ENCODE results near the gene DPEP1.
"Not testable (repeated sequence)": the region's sequence is repeated elsewhere in the genome, so short reads cannot be mapped to it uniquely, and the experiment has no call there.

DPEP1 gene

DNA sequence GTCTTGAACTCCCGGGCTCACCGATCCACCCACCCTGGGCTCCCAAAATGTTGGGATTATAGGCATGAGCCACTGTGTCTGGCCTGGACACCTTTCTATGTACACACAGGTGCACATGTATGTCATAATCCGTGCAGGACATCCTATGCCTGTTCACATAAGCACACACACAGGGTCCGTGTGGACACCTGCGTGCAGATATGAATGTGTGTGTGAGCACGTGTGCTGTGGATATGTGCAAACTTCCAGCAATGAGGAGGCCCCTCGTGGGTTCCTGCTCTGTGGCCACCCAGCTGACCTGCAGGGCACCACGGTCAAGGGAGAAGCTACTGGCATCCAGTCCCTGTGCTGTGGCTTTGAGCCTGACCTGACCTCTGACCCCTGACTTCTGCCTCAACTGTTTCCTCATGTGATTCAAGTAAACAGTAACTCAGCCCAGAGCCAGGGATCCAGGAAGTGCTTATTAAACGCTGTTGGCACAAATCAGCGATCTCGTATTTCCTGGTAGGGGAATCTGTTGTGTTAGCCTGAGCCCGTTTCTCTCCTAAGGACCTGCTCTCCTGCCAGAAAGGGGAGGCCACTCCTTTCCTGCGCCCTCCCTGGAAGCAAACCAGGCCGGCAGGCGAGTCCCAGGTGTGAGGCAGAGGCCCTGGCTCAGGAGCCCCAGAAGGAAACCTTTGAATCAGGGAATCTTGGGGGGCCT, 31.4 kb upstream of the DPEP1 start:
- FAIRE-seq (no peak), DNase-seq (ENCODE audit: insufficient read length) (no peak)

DNA sequence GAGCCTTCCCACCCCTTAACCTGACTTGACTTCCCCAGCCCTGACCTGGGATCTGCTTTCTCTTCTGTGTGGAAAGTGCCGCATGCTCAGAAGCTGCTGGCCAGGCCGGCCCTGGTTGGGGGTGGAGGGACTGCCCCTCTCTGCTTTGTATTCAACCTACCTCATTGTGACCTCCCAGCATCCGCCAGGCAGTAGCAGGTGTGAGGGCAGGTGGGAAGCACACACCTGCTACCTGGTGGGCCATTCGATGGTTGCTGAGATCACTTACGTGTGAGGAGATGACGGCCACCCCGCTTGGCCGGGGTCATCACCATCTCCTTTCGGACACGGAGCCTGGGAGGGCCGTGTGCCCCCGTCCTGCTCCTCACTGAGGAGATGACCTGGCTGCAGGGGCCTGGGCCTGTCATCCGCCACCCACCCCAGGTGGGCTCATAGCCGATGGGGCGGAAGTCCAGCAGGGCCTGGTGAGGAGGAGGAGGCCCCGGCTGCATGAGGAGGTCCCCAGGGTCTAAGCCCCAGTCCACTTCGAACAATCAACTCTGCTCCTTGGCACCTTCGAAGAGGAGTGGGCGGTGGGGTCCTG, 30.7 kb upstream of the DPEP1 start:
- TF ChIP-seq TAF1 (IDR thresholded peaks at IDR 0.05; ENCODE audit: borderline replicate concordance, low read depth, low read length) (no peak), POLR2A (IDR thresholded peaks at IDR 0.05; ENCODE audit: low read depth, low read length) (no peak), POLR2AphosphoS5 (IDR thresholded peaks at IDR 0.05; ENCODE audit: low read depth, low read length) (no peak)
- no peak for FAIRE-seq
- no peak for DNase-seq (ENCODE audit: insufficient read length)

More for the DNA sequence above, 31.4 kb upstream of the DPEP1 start:
- TF ChIP-seq POLR2AphosphoS5 (IDR thresholded peaks at IDR 0.05; ENCODE audit: low read depth, low read length): no peak
- TF ChIP-seq POLR2A (IDR thresholded peaks at IDR 0.05; ENCODE audit: low read depth, low read length): no peak
- TF ChIP-seq TAF1 (IDR thresholded peaks at IDR 0.05; ENCODE audit: borderline replicate concordance, low read depth, low read length): no peak

DNA sequence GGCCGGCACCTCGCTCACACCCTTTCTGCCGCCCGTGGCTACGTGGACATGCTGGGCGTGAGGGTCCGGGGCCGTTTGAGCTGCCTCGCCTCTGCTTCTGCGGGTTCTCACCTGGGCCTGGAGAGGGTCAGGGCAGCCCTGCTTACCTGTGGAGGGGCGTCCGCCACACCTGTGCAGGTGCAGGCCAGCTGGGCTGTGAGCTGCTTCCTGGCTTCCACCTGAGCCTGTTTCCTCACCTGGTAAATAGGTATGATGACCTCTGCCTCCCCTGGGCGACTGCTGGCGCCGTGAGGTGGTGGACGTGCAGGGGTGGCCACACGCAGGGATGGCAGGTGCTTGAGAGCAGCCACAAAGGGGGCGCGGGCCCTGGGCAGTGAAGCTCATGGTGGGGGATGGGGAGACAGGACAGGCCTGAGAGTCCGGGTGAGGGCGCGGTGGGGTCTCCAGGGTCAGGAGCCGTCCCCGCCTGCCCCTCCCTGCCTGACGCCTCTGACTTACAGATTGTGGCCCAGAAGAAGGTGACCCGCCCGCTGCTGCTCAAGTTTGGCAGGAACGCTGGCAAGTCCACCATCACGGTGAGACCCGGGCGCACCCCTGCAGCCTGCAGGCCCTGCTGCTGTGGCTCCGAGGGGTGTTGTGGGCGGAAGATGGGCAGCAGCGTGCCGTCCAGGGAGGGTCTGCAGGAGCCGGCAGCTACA, 30.1 kb upstream of the DPEP1 start:
- no peak for DNase-seq (ENCODE audit: insufficient read length)
- FAIRE-seq: no peak
- TF ChIP-seq TAF1 (IDR thresholded peaks at IDR 0.05; ENCODE audit: borderline replicate concordance, low read depth, low read length) (no peak), POLR2AphosphoS5 (IDR thresholded peaks at IDR 0.05; ENCODE audit: low read depth, low read length) (no peak), POLR2A (IDR thresholded peaks at IDR 0.05; ENCODE audit: low read depth, low read length) (no peak)

DNA sequence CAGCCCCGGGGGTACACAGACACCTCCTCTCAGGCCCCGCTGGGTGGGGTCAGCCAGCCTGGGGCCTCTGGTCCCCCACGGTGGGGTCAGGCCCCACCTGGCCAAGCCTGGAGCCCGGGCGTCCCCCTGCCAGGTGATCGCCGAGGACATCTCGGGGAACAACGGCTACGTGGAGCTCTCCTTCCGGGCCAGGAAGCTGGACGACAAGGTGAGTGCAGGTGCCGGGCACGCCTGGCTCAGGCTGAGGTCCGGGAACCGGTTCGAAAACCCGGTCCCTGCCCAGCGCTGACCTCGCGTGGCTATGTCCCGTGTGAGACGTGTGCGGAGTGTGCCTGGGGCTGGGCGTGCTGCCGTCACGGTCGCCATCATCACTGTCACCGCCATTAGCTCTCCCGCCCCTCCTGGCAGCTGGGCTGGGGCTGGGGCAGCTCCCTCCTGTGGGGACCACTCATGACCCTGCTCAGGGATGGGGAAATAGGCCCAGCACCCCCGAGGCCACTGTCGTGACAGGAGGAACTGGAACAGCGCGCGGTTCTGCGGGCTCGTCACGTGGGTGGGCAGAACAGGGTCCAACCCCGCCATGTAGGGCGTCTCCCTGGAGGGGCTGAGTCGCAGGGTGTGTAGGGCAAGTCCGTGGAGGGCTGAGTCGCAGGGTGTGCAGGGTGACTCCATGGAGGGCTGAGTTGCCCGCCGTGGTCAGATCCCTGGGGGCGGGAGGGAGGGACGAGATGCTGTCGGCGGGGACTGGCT, 29.4 kb upstream of the DPEP1 start:
- FAIRE-seq: no peak
- TF ChIP-seq POLR2A (IDR thresholded peaks at IDR 0.05; ENCODE audit: low read depth, low read length) (no peak), POLR2AphosphoS5 (IDR thresholded peaks at IDR 0.05; ENCODE audit: low read depth, low read length) (no peak), TAF1 (IDR thresholded peaks at IDR 0.05; ENCODE audit: borderline replicate concordance, low read depth, low read length) (no peak)
- DNase-seq (ENCODE audit: insufficient read length): no peak

DNA sequence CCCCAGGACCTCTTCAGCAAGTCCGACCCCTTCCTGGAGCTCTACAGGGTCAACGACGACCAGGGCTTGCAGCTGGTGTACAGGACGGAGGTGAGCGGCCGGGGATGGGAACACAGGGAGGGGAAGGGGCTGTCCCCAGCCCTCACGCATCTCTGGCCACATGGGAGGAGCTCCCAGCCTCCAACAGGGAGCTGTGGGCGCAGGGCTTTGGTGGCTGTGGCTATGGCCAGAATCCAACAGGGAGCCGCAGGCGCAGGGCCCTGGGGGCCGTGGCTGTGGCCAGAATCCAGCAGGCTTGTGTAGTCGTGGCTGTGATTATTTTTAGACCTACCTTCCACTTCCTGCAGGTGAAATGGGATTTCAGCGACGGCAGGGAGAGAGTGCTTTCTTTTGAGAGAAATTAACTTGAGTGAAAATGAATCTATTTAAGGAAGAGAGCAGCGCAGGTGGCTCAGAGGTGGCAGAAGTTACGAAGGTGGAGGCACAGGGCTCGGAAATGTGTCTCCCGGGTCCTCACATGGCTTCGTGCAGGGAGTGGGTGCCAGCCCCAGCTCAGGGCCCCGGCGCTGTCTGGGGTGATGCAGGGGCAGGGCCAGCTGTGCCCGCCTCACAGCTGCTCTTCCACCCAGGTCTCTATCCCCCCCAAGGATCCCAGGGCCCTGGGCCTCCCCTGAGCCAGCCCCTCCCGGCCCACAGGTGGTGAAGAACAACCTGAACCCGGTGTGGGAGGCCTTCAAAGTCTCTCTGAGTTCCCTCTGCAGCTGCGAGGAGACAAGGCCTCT, 28.5 kb upstream of the DPEP1 start:
- DNase-seq (ENCODE audit: insufficient read length) (no peak), FAIRE-seq (no peak)
- TF ChIP-seq POLR2AphosphoS5 (IDR thresholded peaks at IDR 0.05; ENCODE audit: low read depth, low read length): no peak
- no peak for TF ChIP-seq POLR2A (IDR thresholded peaks at IDR 0.05; ENCODE audit: low read depth, low read length)
- TF ChIP-seq TAF1 (IDR thresholded peaks at IDR 0.05; ENCODE audit: borderline replicate concordance, low read depth, low read length): no peak

DNA sequence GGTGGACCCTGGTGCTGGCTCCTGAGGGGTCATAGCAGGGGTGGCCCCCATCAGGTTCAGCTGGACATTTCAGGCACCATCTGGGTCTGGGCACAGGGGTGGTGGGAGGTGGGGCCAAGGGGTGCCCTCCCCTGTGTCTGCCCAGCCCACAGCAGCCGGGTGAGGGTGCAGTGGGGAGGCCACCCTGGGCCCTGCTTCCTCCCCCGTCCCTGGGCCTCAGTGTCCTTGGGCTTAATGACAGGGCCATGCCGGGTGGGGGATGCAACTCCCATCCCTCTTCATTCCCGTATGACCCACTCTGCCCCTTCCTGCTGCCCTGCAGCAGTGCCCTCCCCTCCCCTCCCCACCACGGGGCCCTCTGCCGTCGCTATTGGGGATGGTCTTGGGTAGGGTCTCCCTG, 27.2 kb upstream of the DPEP1 start:
- no peak for FAIRE-seq
- TF ChIP-seq POLR2AphosphoS5 (IDR thresholded peaks at IDR 0.05; ENCODE audit: low read depth, low read length) (no peak), POLR2A (IDR thresholded peaks at IDR 0.05; ENCODE audit: low read depth, low read length) (no peak), TAF1 (IDR thresholded peaks at IDR 0.05; ENCODE audit: borderline replicate concordance, low read depth, low read length) (no peak)
- DNase-seq (ENCODE audit: insufficient read length): no peak

DNA sequence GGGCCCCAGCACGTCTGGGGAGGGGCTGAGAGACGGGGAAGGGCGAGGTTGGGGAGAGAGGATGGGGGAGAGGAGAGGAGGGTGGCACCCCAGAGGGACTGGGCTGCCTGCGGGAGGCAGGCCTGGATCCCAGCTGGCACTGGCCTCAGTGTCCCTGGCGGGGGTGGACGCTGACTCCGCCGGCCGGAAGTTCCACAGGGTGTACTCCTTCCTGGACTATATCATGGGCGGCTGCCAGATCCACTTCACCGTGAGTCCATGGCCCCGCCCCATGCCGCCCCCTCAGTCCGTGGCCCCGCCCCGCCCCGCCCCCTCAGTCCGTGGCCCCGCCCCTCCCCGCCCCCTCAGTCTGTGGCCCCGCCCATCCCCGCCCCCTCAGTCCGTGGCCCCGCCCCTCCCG, 26.6 kb upstream of the DPEP1 start:
- TF ChIP-seq POLR2AphosphoS5 (IDR thresholded peaks at IDR 0.05; ENCODE audit: low read depth, low read length) (no peak), POLR2A (IDR thresholded peaks at IDR 0.05; ENCODE audit: low read depth, low read length) (no peak), TAF1 (IDR thresholded peaks at IDR 0.05; ENCODE audit: borderline replicate concordance, low read depth, low read length) (no peak)
- DNase-seq (ENCODE audit: insufficient read length) (no peak), FAIRE-seq (no peak)

DNA sequence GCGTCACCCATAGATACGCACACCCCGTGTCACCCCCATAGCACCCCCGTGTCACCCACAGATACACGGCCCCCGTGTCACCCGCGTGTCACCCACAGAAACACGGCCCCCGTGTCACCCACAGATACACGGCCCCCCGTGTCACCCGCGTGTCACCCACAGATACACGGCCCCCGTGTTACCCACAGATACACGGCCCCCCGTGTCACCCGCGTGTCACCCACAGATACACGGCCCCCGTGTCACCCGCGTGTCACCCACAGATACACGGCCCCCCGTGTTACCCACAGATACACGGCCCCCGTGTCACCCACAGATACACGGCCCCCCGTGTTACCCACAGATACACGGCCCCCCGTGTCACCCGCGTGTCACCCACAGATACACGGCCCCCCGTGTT, 25.8 kb upstream of the DPEP1 start:
- FAIRE-seq: not testable (repeated sequence)

DNA sequence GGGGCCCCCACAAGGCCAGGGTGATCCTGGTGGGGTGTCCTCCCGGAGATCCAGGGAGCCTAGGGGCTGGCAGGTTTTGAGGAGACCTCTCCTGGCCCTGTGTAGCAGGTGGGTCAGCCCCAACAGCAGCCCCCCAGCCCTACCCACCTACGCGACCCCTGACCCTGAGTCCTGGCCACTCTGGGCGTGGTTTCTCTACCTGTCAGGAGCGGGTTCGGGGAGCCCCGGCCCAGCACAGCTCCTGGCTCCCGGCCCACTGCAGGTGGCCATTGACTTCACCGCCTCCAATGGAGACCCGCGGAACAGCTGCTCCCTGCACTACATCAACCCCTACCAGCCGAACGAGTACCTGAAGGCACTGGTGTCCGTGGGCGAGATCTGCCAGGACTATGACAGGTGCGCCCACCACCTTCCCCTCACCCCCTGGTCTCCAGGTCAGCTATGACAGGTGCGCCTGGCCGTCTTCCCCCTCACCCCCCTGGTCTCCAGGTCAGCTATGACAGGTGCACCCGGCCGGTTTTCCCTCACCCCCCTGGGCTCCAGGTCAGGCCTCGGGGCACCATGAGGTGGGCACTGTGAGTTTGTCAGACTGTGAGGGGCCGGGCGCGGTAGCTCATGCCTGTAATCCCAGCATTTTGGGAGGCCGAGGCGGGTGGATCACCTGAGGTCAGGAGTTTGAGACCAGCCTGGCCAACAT, 24.9 kb upstream of the DPEP1 start:
- FAIRE-seq: no peak
- TF ChIP-seq POLR2AphosphoS5 (IDR thresholded peaks at IDR 0.05; ENCODE audit: low read depth, low read length) (no peak), POLR2A (IDR thresholded peaks at IDR 0.05; ENCODE audit: low read depth, low read length) (no peak), TAF1 (IDR thresholded peaks at IDR 0.05; ENCODE audit: borderline replicate concordance, low read depth, low read length) (no peak)
- DNase-seq (ENCODE audit: insufficient read length): no peak

More for the DNA sequence above, 25.8 kb upstream of the DPEP1 start:
- not testable (repeated sequence) for DNase-seq (ENCODE audit: insufficient read length)

DNA sequence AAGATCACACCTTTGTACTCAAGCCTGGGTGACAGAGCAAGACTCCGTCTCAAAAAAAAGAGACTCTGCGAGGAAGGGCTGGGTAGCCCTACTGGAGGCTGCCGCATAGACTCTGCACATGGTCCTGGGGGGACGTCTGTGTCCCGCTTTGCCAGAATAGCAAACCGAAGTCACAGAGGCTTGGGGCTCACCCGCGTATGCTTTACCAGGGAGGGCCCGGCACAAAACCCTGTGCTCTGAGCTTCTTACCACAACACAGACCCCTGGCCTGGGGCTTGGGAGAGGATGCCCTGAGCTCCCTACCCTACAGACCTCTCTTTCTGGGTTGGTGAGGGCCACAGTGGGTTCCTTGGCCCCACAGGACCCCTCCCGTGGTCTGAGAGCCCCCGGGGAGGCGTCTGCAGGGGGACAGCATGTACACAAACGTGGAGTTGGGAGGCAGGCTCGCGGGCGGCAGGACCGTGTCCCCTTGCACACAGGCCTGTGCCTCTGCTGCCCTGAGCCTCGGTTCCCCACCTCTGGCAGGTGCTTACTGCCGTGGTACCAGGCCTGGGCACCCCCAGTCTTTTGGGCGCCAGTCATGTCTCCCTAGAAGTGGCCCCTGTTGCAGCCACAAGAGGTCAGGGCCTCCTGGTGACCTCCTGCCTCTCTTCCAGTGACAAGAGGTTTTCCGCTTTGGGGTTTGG, 24.1 kb upstream of the DPEP1 start:
- no peak for TF ChIP-seq POLR2AphosphoS5 (IDR thresholded peaks at IDR 0.05; ENCODE audit: low read depth, low read length)
- TF ChIP-seq TAF1 (IDR thresholded peaks at IDR 0.05; ENCODE audit: borderline replicate concordance, low read depth, low read length): no peak
- no peak for TF ChIP-seq POLR2A (IDR thresholded peaks at IDR 0.05; ENCODE audit: low read depth, low read length)
- FAIRE-seq (no peak), DNase-seq (ENCODE audit: insufficient read length) (no peak)
